NCI-H1694 treated with DMSO at 0.1 percent for 48 hours (cell line): ENCODE measurements around the gene CEACAM19.
A peak's percentile ranks its signal among the peaks of the same experiment; 100 is the strongest.

Experiments used
- DNase-seq: peaks from one replicate; lab custom pipeline; 2025; lab: John Stamatoyannopoulos, UW

The CEACAM19 gene

DNA sequence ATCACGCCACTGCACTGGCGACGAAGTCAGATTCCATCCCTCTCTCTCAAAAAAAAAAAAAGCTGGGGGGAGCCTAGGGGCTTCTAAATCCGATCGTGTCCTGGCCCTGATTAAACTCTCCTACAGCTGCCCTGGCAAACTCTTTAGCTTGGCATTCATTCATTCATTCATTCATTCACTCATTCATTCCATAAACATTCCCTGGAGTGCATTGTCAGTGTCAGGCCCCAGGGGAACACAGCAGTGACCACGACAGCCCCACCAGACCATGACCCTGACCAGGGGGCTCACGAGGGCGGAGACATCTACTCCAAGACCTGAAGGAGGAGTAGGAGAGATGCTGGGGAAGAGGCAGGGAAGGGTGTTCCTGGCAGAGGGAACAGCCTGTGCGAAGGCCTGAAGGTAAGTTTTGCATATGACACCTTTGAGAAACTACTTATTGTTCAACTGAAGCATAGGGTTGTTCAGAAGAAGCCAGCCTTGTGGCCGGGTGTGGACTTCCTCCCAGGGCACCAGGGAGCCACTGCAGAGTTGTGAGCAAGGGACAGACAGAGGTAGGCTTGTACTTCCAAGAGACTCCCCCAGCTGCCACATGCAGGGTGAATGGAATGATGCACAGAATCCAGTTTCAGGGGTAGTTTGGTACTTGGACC lies 52.1 kb downstream of the CEACAM19 start:
- no peak for DNase-seq

- peak; percentile 45 for DNase-seq
These were observed 52.7 kb downstream of the CEACAM19 start for GRCh38 chr19:44723952-44724319.

DNA sequence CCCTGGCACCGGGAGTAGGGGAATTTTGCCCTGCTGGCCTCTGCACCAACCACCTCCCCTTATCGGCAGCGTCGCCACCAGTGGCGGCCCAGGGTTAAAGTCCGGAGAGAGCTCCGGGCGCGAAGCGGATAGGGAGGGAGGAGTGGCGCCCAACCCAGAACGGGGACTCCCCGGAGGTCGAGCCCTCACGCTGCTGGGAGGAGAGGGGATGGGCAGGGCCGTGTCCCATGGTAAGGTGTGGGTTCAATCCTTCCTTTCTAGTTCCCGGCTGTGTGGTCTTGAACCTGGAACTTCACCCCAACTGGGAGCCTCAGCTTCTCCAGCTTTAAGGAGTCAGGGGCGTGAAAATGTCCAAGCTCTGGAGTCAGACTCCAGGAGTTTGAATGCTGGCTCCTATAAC lies 54.0 kb downstream of the CEACAM19 start:
- DNase-seq, result no peak

GRCh38 chr19:44725684-44726083 lies 54.4 kb downstream of the CEACAM19 start:
- no peak for DNase-seq

GRCh38 chr19:44726465-44726864 lies 55.2 kb downstream of the CEACAM19 start:
- no peak for DNase-seq

DNA sequence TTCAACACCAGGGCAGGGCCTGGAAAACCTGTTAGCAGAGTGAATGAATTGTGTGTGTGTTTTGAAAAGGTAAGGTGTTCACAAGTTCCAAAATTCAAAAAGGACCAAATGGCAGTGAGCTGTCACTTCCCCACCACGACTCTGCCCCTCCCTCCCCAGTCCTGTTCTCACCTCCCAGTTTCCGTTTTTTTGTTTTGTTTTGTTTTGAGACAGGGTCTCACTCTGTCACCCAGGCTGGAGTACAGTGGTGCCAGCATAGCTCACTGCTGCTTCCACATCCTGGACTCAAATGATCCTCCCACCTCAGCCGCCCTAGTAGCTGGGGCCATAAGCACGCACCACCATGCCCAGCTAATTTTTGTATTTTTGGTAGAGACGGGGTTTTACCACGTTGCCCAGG lies 56.9 kb downstream of the CEACAM19 start:
- no peak for DNase-seq

DNA sequence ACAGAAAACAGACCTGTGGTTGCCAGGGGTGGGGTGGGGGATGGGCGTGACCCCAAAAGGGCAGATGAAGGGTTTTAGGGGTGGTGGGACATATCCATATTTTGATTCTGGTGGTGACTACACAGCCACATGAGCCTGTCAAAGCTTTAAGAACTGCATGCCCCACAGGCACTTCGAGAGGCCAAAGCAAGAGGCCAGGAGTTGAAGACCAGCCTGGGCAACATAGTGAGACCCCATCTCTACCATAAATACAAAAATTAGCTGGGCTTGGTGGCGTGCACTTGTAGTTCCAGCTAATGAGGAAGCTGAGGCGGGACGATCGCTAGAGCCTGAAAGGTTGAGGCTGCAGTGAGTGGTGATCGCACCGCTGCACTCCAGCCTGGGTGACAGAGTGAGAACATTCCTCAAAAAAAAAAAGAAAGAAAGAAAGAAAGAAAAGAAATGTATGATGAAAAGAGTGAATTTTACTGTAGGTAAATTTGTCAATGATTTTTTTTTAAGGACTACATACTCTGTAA lies 58.3 kb downstream of the CEACAM19 start:
- DNase-seq, result no peak

GRCh38 chr19:44731081-44731480 lies 59.8 kb downstream of the CEACAM19 start:
- DNase-seq, result no peak

DNA sequence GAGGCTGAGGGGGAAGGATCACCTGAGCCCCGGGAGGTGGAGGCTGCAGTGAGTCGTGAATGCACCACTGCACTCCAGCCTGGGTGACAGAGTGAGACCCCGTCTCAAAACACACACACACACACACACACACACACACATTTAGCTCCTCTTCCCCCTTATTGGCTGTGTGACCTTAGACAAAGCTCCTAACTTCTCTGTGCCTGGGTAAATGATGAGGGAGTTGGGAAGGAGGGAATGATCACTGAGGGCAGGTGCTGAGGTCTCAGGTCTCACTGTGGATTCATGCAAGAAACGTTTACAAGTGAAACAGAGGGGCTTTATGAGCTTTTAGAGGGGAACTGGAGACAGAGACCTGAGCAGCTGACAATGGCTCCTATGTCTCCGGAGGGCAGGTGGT lies 60.3 kb downstream of the CEACAM19 start:
- DNase-seq, result no peak

DNA sequence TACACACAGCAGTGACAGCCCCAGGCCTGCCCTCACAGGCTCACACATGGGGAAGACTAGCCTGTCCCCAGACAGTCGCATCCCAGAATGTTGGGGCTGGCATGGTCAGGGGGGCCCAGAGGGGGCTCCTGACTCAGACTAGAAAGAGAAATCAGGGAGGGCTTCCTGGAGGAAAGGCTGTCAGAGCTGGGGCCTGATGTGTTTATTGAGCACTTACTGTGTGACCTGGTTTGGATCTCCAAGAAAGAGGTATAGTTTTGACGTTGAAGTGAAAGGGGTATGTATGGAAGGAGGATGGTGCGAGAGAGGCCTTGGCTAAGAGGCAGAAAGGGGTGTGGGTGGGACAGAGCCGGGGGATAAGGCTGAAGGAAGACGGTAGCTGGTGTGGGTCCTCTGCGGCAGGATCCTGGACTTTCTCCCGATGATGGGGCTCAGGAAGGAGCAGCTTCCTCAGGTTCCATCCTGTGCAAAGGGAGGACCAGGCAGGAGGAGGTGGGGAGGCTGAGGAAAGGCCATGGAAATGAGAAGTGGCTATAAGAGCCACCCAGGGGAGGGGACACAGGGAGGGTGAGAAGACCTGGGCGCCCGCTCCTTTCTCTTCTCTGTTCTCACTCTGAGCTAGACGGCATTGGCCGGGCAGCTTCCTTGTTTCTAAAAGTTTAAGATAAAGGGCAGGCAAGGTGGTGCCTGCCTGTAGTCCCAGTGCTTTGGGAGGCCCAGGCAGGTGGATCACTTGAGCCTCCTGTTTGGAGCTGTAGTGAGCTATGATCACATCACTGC lies 61.1 kb downstream of the CEACAM19 start:
- DNase-seq, result no peak
